Prostate gland (tissue), 2 donors: Measurements from ENCODE around the gene TBCEL. TPM values are rescaled to one million over a fixed set of nuclear protein-coding genes. Genes with fewer than 3 reads are reported as not detected.

Source experiments
- DNase-seq: peaks from one replicate; pipeline ENCODE4 v3.0.0-alpha.2; 2019; ENCODE audit warnings: low spot score
- H3K27ac ChIP-seq, 2 donors: fragments of 200-600 bp; sonication (generic); 2 replicates each; pipeline ENCODE4 v1.5.1; 2017 to 2019
- H3K27me3 ChIP-seq: fragments of 200-600 bp; sonication (generic); replicated peaks from 2 replicates; pipeline ENCODE4 v1.5.1; 2019; ENCODE audit not compliant: insufficient read depth
- H3K36me3 ChIP-seq, 2 donors: fragments of 200-600 bp; sonication (generic); 1 replicate in 1 of 2; 2 replicates in 1 of 2; pipeline versions ENCODE4 v1.5.1 to v1.8.1; 2017 to 2019
- H3K4me1 ChIP-seq: fragments of 200-600 bp; sonication (generic); replicated peaks from 2 replicates; pipeline ENCODE4 v1.5.1; 2019
- H3K4me3 ChIP-seq, 2 donors: fragments of 200-600 bp; sonication (generic); 2 replicates each; pipeline ENCODE4 v1.5.1; 2017 to 2019
- H3K9me3 ChIP-seq: fragments of 200-600 bp; sonication (generic); 2 replicates; pipeline ENCODE4 v1.5.1; 2017
- POLR2A ChIP-seq: fragments of 450-650 bp; IDR thresholded peaks from one replicate; pipeline ENCODE4 v1.6.1; 2016; ENCODE audit warnings: antibody characterized with exemption, mild to moderate bottlenecking
- POLR2AphosphoS5 ChIP-seq: sonication (generic); formaldehyde crosslinking; IDR thresholded peaks from one replicate; pipeline ENCODE4 v1.6.1; 2017; ENCODE audit warnings: antibody characterized with exemption
- WGBS: methylation state at CpG from one replicate; pipeline ENCODE4 v1.1.5; 2018; 5-methylcytosine and 5-hydroxymethylcytosine counted together
- intact Hi-C: fragments of 100-400 bp; cut with DNase I; formaldehyde crosslinking; loops from one replicate; pipeline ENCODE4 v1.14.2; 2022
- total RNA-seq, 2 donors: library from RNA; depleted of rRNA; stranded (reverse); fragments of >200 nt; gene quantifications; one replicate each; pipeline ENCODE4 v1.1.0, GENCODE V29; 2016
- TF ChIP-seq, protein P1 (sequence below), 4 experiments: fragments of 200-600 bp in 2 of 4; fragments of 450-650 bp in 2 of 4; sonication (generic) in 2 of 4; IDR thresholded peaks; 1 replicate in 3 of 4; 2 replicates in 1 of 4; pipeline ENCODE4 v1.5.1; 2016 to 2019; ENCODE audit warnings: antibody characterized with exemption in 4 of 4, mild to moderate bottlenecking in 2 of 4, moderate library complexity in 2 of 4

Gene TBCEL
- total RNA-seq, 2 donors from 2014 or later, result 21.9 to 34.4 TPM

DNA sequence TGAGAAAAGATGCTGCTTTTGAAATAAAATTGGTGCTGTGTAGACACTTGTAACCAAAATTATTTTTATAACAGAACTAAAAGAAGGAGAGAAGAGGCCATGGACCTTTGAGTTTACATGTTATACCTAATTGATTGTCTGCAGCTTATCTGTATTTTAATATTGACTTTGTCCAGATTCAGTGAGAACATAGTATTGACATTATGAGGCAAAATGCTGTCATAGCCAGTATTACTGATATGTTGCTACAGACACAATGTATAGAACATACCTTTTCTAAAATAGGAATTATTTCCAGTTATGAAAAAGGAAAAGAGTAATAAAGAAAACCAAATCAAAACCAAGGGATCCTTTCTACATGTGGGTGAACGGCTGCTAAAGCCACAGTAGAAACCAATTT, 65.7 kb downstream of the TBCEL start:
- Histone ChIP-seq H3K36me3 (no peaks in the 10 kb centered on the region), H3K4me3 (no peak overlapping the region), H3K4me1 (no peaks in the 10 kb centered on the region), H3K27ac (no peak overlapping the region), H3K27me3 (no peaks in the 10 kb centered on the region), H3K9me3 (no peaks in the 10 kb centered on the region)
- 100% methylated on average over 1 of the region's 1 CpG for WGBS
- intact Hi-C loops, result no loop called here
- no peak for DNase-seq
- no peak for TF ChIP-seq POLR2A
- no peak for TF ChIP-seq POLR2AphosphoS5
- TF ChIP-seq, protein P1, sequence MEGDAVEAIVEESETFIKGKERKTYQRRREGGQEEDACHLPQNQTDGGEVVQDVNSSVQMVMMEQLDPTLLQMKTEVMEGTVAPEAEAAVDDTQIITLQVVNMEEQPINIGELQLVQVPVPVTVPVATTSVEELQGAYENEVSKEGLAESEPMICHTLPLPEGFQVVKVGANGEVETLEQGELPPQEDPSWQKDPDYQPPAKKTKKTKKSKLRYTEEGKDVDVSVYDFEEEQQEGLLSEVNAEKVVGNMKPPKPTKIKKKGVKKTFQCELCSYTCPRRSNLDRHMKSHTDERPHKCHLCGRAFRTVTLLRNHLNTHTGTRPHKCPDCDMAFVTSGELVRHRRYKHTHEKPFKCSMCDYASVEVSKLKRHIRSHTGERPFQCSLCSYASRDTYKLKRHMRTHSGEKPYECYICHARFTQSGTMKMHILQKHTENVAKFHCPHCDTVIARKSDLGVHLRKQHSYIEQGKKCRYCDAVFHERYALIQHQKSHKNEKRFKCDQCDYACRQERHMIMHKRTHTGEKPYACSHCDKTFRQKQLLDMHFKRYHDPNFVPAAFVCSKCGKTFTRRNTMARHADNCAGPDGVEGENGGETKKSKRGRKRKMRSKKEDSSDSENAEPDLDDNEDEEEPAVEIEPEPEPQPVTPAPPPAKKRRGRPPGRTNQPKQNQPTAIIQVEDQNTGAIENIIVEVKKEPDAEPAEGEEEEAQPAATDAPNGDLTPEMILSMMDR (IDR thresholded peaks at IDR 0.05), result no peak

DNA sequence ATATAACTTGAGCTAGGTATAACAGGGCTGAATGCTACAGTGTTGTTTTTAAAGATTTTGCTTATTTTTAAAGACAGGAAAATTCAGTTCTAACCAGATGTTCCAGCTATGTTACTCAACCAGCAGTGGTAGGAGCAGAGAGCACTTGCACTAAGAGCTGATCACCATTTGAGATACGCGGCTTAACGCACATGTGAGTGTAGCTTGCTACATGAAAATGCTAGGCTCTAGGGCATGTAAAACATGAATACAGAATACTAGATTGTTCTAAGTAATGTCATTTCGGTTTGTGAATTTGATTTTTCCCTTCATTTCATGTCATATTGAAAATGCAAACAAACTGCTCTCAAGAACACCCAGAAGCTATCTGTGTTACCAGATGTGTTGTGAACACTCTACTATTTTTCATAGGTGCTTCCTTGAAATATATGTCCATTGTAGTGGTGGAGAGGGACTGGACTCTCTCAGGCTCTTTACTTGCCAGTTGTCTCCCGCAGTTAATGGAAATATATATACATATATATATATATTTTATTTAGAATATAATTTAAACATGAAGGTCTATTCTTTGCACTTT, 66.3 kb downstream of the TBCEL start:
- Histone ChIP-seq H3K27me3 (no peaks in the 10 kb centered on the region), H3K4me1 (no peaks in the 10 kb centered on the region), H3K4me3 (no peak overlapping the region), H3K9me3 (no peaks in the 10 kb centered on the region), H3K36me3 (no peaks in the 10 kb centered on the region), H3K27ac (no peak overlapping the region)
- WGBS, result 98% methylated on average over 5 of the region's 5 CpGs
- TF ChIP-seq POLR2A, result no peak
- intact Hi-C loops, result no loop called here
- no peak for DNase-seq

DNA sequence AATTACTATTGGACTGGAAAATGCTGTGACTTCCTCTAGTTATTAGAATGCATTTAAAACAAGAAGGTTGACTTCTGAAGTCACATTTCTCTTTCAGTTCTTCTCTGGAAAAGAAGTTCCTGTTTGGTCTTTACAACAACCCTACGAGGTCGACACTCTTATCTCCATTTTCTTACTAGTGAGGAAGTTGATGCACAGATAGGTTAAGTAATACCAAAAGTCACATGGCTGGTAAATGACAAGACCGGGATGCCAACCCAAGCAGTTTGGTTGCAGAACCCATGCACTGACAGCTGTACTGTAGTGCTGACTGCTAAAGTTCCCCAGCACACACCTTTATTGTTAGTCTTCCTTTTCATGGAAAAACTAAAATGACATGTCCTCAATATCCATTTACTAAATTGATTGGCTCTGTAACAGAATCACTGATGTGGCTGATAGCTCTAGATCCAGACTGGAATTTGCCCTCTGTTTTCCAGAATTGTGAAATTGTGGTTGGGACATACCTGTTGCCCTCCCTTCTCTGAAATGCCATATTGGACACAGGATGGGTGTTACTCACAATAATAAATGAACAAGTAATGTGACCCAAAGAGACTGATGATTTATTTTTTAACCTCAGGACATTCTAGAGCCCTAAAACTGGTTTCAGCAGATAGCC, 67.7 kb downstream of the TBCEL start:
- Histone ChIP-seq H3K27me3 (no peaks in the 10 kb centered on the region), H3K9me3 (no peaks in the 10 kb centered on the region), H3K27ac (no peak overlapping the region), H3K4me3 (no peak overlapping the region), H3K4me1 (no peaks in the 10 kb centered on the region), H3K36me3 (no peaks in the 10 kb centered on the region)
- WGBS, result 85% methylated on average over 3 of the region's 3 CpGs
- intact Hi-C loops, result no loop called here
- TF ChIP-seq POLR2AphosphoS5 (no peak), POLR2A (no peak)
- TF ChIP-seq, protein P1 (IDR thresholded peaks at IDR 0.05), result no peak
- DNase-seq, result no peak

DNA sequence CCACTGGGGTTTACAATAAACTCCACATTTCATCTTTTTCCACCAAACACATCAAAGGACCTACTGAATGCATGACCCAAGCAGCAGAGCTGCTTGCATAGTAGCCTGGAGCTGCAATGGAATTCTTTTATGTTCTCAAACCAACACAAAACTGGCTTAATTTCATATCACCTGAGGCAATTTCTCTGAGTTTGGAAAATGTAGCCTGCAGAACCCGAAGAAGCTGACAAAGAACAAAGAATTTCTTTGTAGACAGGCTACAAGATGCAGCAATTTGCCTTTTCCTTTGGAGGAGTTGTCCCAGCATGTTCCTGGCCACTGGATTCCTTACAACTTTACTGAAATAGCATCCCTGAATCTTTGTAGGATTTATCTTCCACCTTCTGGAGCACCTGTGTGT, 71.7 kb downstream of the TBCEL start:
- Histone ChIP-seq H3K9me3 (no peaks in the 10 kb centered on the region), H3K4me3 (no peak overlapping the region), H3K27ac (no peak overlapping the region), H3K27me3 (no peaks in the 10 kb centered on the region), H3K4me1 (no peaks in the 10 kb centered on the region), H3K36me3 (no peaks in the 10 kb centered on the region)
- DNase-seq, result no peak
- intact Hi-C loops, result no loop called here
- TF ChIP-seq POLR2A (no peak), POLR2AphosphoS5 (no peak)
- TF ChIP-seq, protein P1 (IDR thresholded peaks at IDR 0.05), result no peak
- WGBS, result 58% methylated on average over 1 of the region's 1 CpG

DNA sequence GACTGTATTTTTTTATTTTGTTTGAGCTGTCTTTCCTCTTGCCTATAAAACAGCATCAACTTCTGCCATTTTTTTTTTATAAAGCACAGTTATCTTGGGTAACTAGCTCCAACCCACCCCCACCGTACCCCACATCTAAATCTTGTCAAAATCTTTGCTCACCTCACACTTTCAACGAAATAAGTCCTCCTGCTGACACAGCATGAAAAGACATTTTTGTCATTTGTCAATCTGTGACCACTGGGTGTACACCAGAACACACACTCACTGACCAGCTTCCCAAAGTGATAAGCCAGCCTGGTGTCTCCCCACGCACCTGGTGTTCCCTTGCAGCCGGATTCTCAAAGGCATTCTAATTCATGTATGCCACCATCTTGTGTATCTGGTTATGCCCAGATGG, 75.5 kb downstream of the TBCEL start:
- Histone ChIP-seq H3K27me3 (no peaks in the 10 kb centered on the region), H3K9me3 (no peaks in the 10 kb centered on the region), H3K36me3 (no peaks in the 10 kb centered on the region), H3K4me3 (no peak overlapping the region), H3K27ac (no peak overlapping the region), H3K4me1 (no peaks in the 10 kb centered on the region)
- DNase-seq, result no peak
- intact Hi-C loops, result no loop called here
- 93% methylated on average over 4 of the region's 4 CpGs for WGBS
- no peak for TF ChIP-seq POLR2A
- no peak for TF ChIP-seq POLR2AphosphoS5
- TF ChIP-seq, protein P1 (IDR thresholded peaks at IDR 0.05), result no peak
